Measurements from ENCODE around the gene ZNF804A. TPM values are rescaled to one million over a fixed set of nuclear protein-coding genes. Genes with fewer than 3 reads are reported as not detected.

ZNF804A gene
- total RNA-seq, 1 donor from 2014 or later = 0.32 TPM

DNA sequence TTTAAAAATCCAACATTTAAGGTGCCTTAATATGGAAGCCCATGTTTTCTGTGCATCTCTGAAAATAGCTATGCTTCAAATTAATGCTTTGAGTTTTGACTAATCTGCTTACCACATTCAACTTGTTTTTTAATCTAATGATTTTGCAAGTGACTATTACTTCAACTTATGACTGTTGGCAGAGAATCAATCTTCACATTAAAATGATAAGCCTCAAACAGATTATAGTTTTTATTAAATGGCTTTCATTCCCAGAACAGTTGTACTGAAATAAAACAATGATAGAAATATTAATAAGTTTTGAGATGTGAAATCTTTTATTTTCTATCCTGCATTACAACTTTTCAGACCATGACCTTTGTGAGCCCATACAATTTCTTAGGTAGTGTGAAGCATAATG, 347.5 kb downstream of the ZNF804A start:
- Mint-ChIP-seq H3K4me1 (ENCODE audit: low read depth, unreplicated experiment) (no peaks in the 10 kb centered on the region), H3K9me3 (ENCODE audit: unreplicated experiment) (no peaks in the 10 kb centered on the region), H3K36me3 (ENCODE audit: low read depth, unreplicated experiment) (no peaks in the 10 kb centered on the region), H3K4me3 (ENCODE audit: unreplicated experiment) (no peak overlapping the region), H3K27me3 (ENCODE audit: low read depth, unreplicated experiment) (no peaks in the 10 kb centered on the region), H3K27ac (ENCODE audit: unreplicated experiment) (no peak overlapping the region)
- no peaks in the 10 kb centered on the region for H3K9me3 ChIP-seq (ENCODE audit: insufficient read depth, low read depth, low read length)
- H3K36me3 ChIP-seq (ENCODE audit: insufficient read depth, low read length) = no peaks in the 10 kb centered on the region
- H3K9ac ChIP-seq (ENCODE audit: low read length) = no peak overlapping the region
- no peaks in the 10 kb centered on the region for H3K79me2 ChIP-seq (ENCODE audit: insufficient read depth, low read length)
- H3K4me1 ChIP-seq (ENCODE audit: insufficient read depth, low read length) = no peaks in the 10 kb centered on the region
- H3K27ac ChIP-seq (ENCODE audit: low read depth, low read length) = no peak overlapping the region
- no peak overlapping the region for H2AFZ ChIP-seq (ENCODE audit: low read depth, low read length)
- TF ChIP-seq, protein P1, sequence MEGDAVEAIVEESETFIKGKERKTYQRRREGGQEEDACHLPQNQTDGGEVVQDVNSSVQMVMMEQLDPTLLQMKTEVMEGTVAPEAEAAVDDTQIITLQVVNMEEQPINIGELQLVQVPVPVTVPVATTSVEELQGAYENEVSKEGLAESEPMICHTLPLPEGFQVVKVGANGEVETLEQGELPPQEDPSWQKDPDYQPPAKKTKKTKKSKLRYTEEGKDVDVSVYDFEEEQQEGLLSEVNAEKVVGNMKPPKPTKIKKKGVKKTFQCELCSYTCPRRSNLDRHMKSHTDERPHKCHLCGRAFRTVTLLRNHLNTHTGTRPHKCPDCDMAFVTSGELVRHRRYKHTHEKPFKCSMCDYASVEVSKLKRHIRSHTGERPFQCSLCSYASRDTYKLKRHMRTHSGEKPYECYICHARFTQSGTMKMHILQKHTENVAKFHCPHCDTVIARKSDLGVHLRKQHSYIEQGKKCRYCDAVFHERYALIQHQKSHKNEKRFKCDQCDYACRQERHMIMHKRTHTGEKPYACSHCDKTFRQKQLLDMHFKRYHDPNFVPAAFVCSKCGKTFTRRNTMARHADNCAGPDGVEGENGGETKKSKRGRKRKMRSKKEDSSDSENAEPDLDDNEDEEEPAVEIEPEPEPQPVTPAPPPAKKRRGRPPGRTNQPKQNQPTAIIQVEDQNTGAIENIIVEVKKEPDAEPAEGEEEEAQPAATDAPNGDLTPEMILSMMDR (IDR thresholded peaks at IDR 0.05; ENCODE audit: insufficient read depth, low read depth, low read length) = no peak
- TF ChIP-seq EZH2 (IDR thresholded peaks at IDR 0.05; ENCODE audit: insufficient read depth, low read length) = no peak
- DNase-seq (ENCODE audit: low read depth) (no peak), FAIRE-seq (no peak)
- H3K27me3 ChIP-seq (ENCODE audit: insufficient read depth, low read length) = no peaks in the 10 kb centered on the region
- H3K4me3 ChIP-seq (ENCODE audit: insufficient read depth, low read depth, low read length) = no peak overlapping the region
- H4K20me1 ChIP-seq (ENCODE audit: insufficient read depth, low read length) = no peaks in the 10 kb centered on the region
- no peak overlapping the region for H3K4me2 ChIP-seq (ENCODE audit: low read length)

DNA sequence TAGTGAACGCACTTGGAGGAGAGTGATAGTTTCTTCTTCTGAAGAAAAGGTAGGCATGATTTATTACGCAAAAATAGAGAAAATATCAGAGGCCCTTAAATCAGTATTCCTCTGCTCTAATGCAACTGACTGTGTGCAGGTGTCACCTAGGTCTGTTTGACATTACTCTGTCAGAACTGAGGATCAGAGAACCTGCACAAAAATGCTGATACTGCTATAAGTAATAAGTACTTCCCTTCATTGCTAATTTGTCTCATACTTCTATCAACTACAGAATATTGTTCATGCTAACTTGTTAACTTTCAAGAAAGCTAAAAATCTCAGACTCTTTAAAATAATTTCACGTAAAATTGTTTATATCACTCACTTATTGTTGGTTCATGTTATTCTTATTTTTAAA, 358.5 kb downstream of the ZNF804A start:
- Mint-ChIP-seq H3K4me1 (ENCODE audit: low read depth, unreplicated experiment) (no peaks in the 10 kb centered on the region), H3K36me3 (ENCODE audit: low read depth, unreplicated experiment) (no peaks in the 10 kb centered on the region), H3K27me3 (ENCODE audit: low read depth, unreplicated experiment) (no peaks in the 10 kb centered on the region), H3K4me3 (ENCODE audit: unreplicated experiment) (no peak overlapping the region), H3K27ac (ENCODE audit: unreplicated experiment) (no peak overlapping the region), H3K9me3 (ENCODE audit: unreplicated experiment) (no peaks in the 10 kb centered on the region)
- Histone ChIP-seq H3K4me3 (ENCODE audit: insufficient read depth, low read depth, low read length) (no peak overlapping the region), H4K20me1 (ENCODE audit: insufficient read depth, low read length) (no peaks in the 10 kb centered on the region), H3K9me3 (ENCODE audit: insufficient read depth, low read depth, low read length) (no peaks in the 10 kb centered on the region), H3K36me3 (ENCODE audit: insufficient read depth, low read length) (no peaks in the 10 kb centered on the region), H3K4me1 (ENCODE audit: insufficient read depth, low read length) (no peaks in the 10 kb centered on the region), H3K79me2 (ENCODE audit: insufficient read depth, low read length) (no peaks in the 10 kb centered on the region), H2AFZ (ENCODE audit: low read depth, low read length) (no peak overlapping the region), H3K9ac (ENCODE audit: low read length) (no peak overlapping the region), H3K27me3 (ENCODE audit: insufficient read depth, low read length) (no peaks in the 10 kb centered on the region), H3K27ac (ENCODE audit: low read depth, low read length) (no peak overlapping the region), H3K4me2 (ENCODE audit: low read length) (no peak overlapping the region)
- FAIRE-seq = no peak
- no peak for DNase-seq (ENCODE audit: low read depth)
- no peak for TF ChIP-seq EZH2 (IDR thresholded peaks at IDR 0.05; ENCODE audit: insufficient read depth, low read length)
- TF ChIP-seq, protein P1 (IDR thresholded peaks at IDR 0.05; ENCODE audit: insufficient read depth, low read depth, low read length) = no peak

DNA sequence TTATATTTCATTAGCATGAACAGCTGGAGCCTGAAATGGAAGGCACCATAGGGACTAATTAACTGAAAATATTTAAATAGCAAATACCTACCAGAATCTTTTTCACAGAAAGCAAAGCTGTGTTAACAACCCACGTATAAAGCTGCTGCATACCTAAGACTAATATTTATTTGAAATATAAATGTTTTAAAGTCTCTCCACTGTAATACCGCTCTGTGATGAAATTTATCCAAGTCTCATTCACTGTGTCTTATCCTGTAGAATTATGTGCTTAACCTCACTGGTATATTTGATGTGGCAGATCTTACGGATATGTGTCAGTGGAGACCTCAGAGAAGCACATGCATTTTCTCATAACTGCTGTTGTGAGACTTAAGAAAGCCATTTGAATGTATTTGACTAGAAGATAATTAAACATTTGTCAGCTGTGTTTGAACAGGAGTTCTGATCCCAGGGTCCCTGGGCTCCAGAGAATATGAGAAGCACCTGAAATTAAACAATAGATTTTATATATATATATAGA, 373.3 kb downstream of the ZNF804A start:
- no peaks in the 10 kb centered on the region for H3K4me1 Mint-ChIP-seq (ENCODE audit: low read depth, unreplicated experiment)
- Histone ChIP-seq H3K4me2 (ENCODE audit: low read length) (no peak overlapping the region), H3K27me3 (ENCODE audit: insufficient read depth, low read length) (no peaks in the 10 kb centered on the region), H3K4me3 (ENCODE audit: insufficient read depth, low read depth, low read length) (no peak overlapping the region), H3K9me3 (ENCODE audit: insufficient read depth, low read depth, low read length) (no peaks in the 10 kb centered on the region), H3K36me3 (ENCODE audit: insufficient read depth, low read length) (no peaks in the 10 kb centered on the region), H2AFZ (ENCODE audit: low read depth, low read length) (no peak overlapping the region), H3K9ac (ENCODE audit: low read length) (no peak overlapping the region), H3K4me1 (ENCODE audit: insufficient read depth, low read length) (no peaks in the 10 kb centered on the region), H4K20me1 (ENCODE audit: insufficient read depth, low read length) (no peaks in the 10 kb centered on the region), H3K79me2 (ENCODE audit: insufficient read depth, low read length) (no peaks in the 10 kb centered on the region), H3K27ac (ENCODE audit: low read depth, low read length) (no peak overlapping the region)
- DNase-seq (ENCODE audit: low read depth) (no peak), FAIRE-seq (no peak)
- no peaks in the 10 kb centered on the region for H3K27me3 Mint-ChIP-seq (ENCODE audit: low read depth, unreplicated experiment)
- TF ChIP-seq, protein P1 (IDR thresholded peaks at IDR 0.05; ENCODE audit: insufficient read depth, low read depth, low read length) = no peak
- TF ChIP-seq EZH2 (IDR thresholded peaks at IDR 0.05; ENCODE audit: insufficient read depth, low read length) = no peak
- no peak overlapping the region for H3K27ac Mint-ChIP-seq (ENCODE audit: unreplicated experiment)
- no peak overlapping the region for H3K4me3 Mint-ChIP-seq (ENCODE audit: unreplicated experiment)
- no peaks in the 10 kb centered on the region for H3K9me3 Mint-ChIP-seq (ENCODE audit: unreplicated experiment)
- H3K36me3 Mint-ChIP-seq (ENCODE audit: low read depth, unreplicated experiment) = no peaks in the 10 kb centered on the region

Measured in astrocyte (in vitro differentiated cells and primary cell).